ENCODE data around the gene UQCR10. TPM values are rescaled to one million over a fixed set of nuclear protein-coding genes. Genes with fewer than 3 reads are reported as not detected.

UQCR10 gene
- total RNA-seq, 1 experiment from 2014 or later, result 93.7 TPM

GRCh38 chr22:29772170-29772641 lies 5.0 kb downstream of the UQCR10 start:
- ATAC-seq (peak; percentile 67), DNase-seq (ENCODE audit: low read depth, low spot score) (no peak)
- peaks cover 4% of the 10 kb centered on the region; the same call in 1 of the 2 replicates for H3K4me1 ChIP-seq (ENCODE audit: control insufficient read depth, insufficient read depth, low read length)
- no peak overlapping the region for H3K4me3 ChIP-seq (ENCODE audit: low read depth in 2 of 2, low read length in 2 of 2)
- no peaks in the 10 kb centered on the region for H3K27me3 ChIP-seq (ENCODE audit: control insufficient read depth, insufficient read depth, low read length)
- intact Hi-C loops (cut with micrococcal nuclease; ENCODE audit: unreplicated experiment), result no loop called here
- ChIA-PET POLR2A (interaction anchor here (0.6 to 0.7 kb wide), 2 partner anchors 26 to 151 kb away, joined by 4 to 7 read pairs; no protein-coding TSS in a partner anchor), CTCF (interaction anchor here (0.5 to 0.6 kb wide), 2 partner anchors 36 to 88 kb away, joined by 11 to 13 read pairs; no protein-coding TSS in a partner anchor)
- TF ChIP-seq REST (IDR thresholded peaks at IDR 0.05; ENCODE audit: insufficient read depth in 1 of 2, low read depth in 2 of 2, low read length in 1 of 2) (no peak), SIN3A (IDR thresholded peaks at IDR 0.05; ENCODE audit: borderline replicate concordance, insufficient read depth, low read depth, low read length) (no peak), TCF7L2 (IDR thresholded peaks at IDR 0.05; ENCODE audit: low read depth, low read length) (no peak), POLR2AphosphoS5 (IDR thresholded peaks at IDR 0.05; ENCODE audit: low read depth, low read length) (no peak), CTCF (IDR thresholded peaks at IDR 0.05) (no peak; the same call in 1 of the 2 replicates)
- no peaks in the 10 kb centered on the region; the same call in 1 of the 2 replicates for H3K36me3 ChIP-seq (ENCODE audit: control insufficient read depth, insufficient read depth, low read length)
- no peaks in the 10 kb centered on the region for H3K9me3 ChIP-seq (ENCODE audit: control insufficient read depth, insufficient read depth, low read depth, low read length)
- no TSS peak for BruUV-seq (replicated peaks)
- in situ Hi-C loops (cut with HindIII; ENCODE audit: low pct_unique_long_range_greater_than_20kb, low sequenced_read_pairs), result no loop called here
- H3K27ac ChIP-seq (ENCODE audit: low read length), result no peak overlapping the region

GRCh38 chr22:29773233-29773632 lies 6.1 kb downstream of the UQCR10 start:
- in situ Hi-C loops (cut with HindIII; ENCODE audit: low pct_unique_long_range_greater_than_20kb, low sequenced_read_pairs), result no loop called here
- Histone ChIP-seq H3K4me1 (ENCODE audit: control insufficient read depth, insufficient read depth, low read length) (peaks cover 4% of the 10 kb centered on the region; the same call in 1 of the 2 replicates), H3K4me3 (ENCODE audit: low read depth in 2 of 2, low read length in 2 of 2) (no peak overlapping the region), H3K9me3 (ENCODE audit: control insufficient read depth, insufficient read depth, low read depth, low read length) (no peaks in the 10 kb centered on the region), H3K27me3 (ENCODE audit: control insufficient read depth, insufficient read depth, low read length) (no peaks in the 10 kb centered on the region), H3K36me3 (ENCODE audit: control insufficient read depth, insufficient read depth, low read length) (no peaks in the 10 kb centered on the region), H3K27ac (ENCODE audit: low read length) (no peak overlapping the region)
- ChIA-PET CTCF (interaction anchor here (0.6 to 1.2 kb wide), 5 partner anchors 16 to 315 kb away, joined by 3 to 10 read pairs (median 6); no protein-coding TSS in a partner anchor), POLR2A (no interaction called here)
- DNase-seq (ENCODE audit: low read depth, low spot score) (no peak), ATAC-seq (peak; percentile 81)
- no peak for TF ChIP-seq REST (IDR thresholded peaks at IDR 0.05; ENCODE audit: insufficient read depth in 1 of 2, low read depth in 2 of 2, low read length in 1 of 2)
- no TSS peak for BruUV-seq (replicated peaks)
- intact Hi-C loops (cut with micrococcal nuclease; ENCODE audit: unreplicated experiment), result no loop called here

Measured in Panc1 (cell line).